Endothelial cell of umbilical vein (primary cell): ENCODE results near the gene STK39. TPM values are rescaled to one million over a fixed set of nuclear protein-coding genes. Genes with fewer than 3 reads are reported as not detected.
A peak's percentile ranks its signal among the peaks of the same experiment; 100 is the strongest.

Source experiments
- BruUV-seq: library from RNA; stranded (reverse); fragments of 400-500 nt; replicated peaks from 2 replicates; lab custom pipeline; 2021; lab: Mats Ljungman, UMichigan
- CTCF ChIA-PET: fragments of 300-600, 350-600 bp; sonication (Branson Sonifier 250); formaldehyde crosslinking; loops from one replicate; lab custom pipeline; 2021; ENCODE audit warnings: antibody characterized with exemption, inconsistent platforms; lab: Charles Lee
- POLR2A ChIA-PET: fragments of 300-600, 350-600 bp; sonication (Branson Sonifier 250); formaldehyde crosslinking; loops from one replicate; lab custom pipeline; 2021; ENCODE audit warnings: antibody characterized with exemption, inconsistent platforms; lab: Charles Lee
- DNase-seq: peaks from one replicate; pipeline ENCODE4 v3.0.0-alpha.2; 2011; ENCODE audit warnings: low read depth, low spot score
- FAIRE-seq: peaks from 2 replicates; lab custom pipeline; 2011; peaks lifted over from hg19 to GRCh38; lab: Jason Lieb, UNC
- H2AFZ ChIP-seq: 2 replicates; pipeline ENCODE4 v1.6.0; 2012; ENCODE audit warnings: low read depth, low read length, control low read depth, inconsistent platforms
- H3K27ac ChIP-seq: 2 replicates; pipeline ENCODE4 v1.5.1; 2011; ENCODE audit warnings: low read depth, mild to moderate bottlenecking, control low read depth, low read length, moderate library complexity; ENCODE audit not compliant: insufficient read depth
- H3K27me3 ChIP-seq, 2 experiments: 2 replicates each; pipeline versions ENCODE4 v1.6.0 to v1.6.1; 2011; ENCODE audit warnings: low read length in 2 of 2, mixed read lengths in 1 of 2; ENCODE audit not compliant: control insufficient read depth in 2 of 2, insufficient read depth in 2 of 2
- H3K36me3 ChIP-seq, 2 experiments: 2 replicates in 1 of 2; 3 replicates in 1 of 2; pipeline ENCODE4 v1.5.1; 2011; ENCODE audit warnings: low read length in 2 of 2, mild to moderate bottlenecking in 1 of 2, moderate library complexity in 1 of 2; ENCODE audit not compliant: control insufficient read depth in 2 of 2, insufficient read depth in 2 of 2; ENCODE audit errors: extremely low read depth in 1 of 2
- H3K4me1 ChIP-seq: 3 replicates; pipeline ENCODE4 v1.5.1; 2011; ENCODE audit warnings: mild to moderate bottlenecking, low read length; ENCODE audit not compliant: control insufficient read depth, insufficient read depth; ENCODE audit errors: extremely low read depth
- H3K4me2 ChIP-seq: 2 replicates; pipeline ENCODE4 v1.6.1; 2011; ENCODE audit warnings: low read length, control low read depth, mixed read lengths; ENCODE audit not compliant: insufficient read depth
- H3K4me3 ChIP-seq, 3 experiments: fragments of 200-600 bp in 1 of 3; sonication (generic), shearing (Covaris generic) in 1 of 3; replicated peaks in 1 of 3; 2 replicates each; pipeline ENCODE4 v1.5.1; 2011 to 2016; ENCODE audit warnings: control low read depth in 3 of 3, low read length in 3 of 3, mild to moderate bottlenecking in 2 of 3, inconsistent platforms in 1 of 3, low read depth in 1 of 3, moderate library complexity in 1 of 3; ENCODE audit not compliant: insufficient read depth in 1 of 3
- H3K79me2 ChIP-seq: 2 replicates; pipeline ENCODE4 v1.6.0; 2012; ENCODE audit warnings: low read length, inconsistent platforms; ENCODE audit not compliant: control insufficient read depth, insufficient read depth
- H3K9ac ChIP-seq: replicated peaks from 2 replicates; pipeline ENCODE3; 2011; ENCODE audit warnings: low read length, control low read depth; ENCODE audit not compliant: insufficient read depth; ENCODE audit errors: extremely low read depth
- H3K9me1 ChIP-seq: replicated peaks from 3 replicates; pipeline ENCODE4 v1.6.0; 2011; ENCODE audit warnings: mild to moderate bottlenecking, low read length; ENCODE audit not compliant: control insufficient read depth, insufficient read depth; ENCODE audit errors: extremely low read depth
- H3K9me3 ChIP-seq: replicated peaks from 2 replicates; pipeline ENCODE4 v1.5.1; 2012; ENCODE audit warnings: low read length, inconsistent platforms; ENCODE audit not compliant: control insufficient read depth, insufficient read depth
- H4K20me1 ChIP-seq: replicated peaks from 2 replicates; pipeline ENCODE3; 2011; ENCODE audit warnings: mild to moderate bottlenecking, low read length; ENCODE audit not compliant: control insufficient read depth, insufficient read depth; ENCODE audit errors: extremely low read depth
- CTCF ChIP-seq, 2 donors: IDR thresholded peaks; 1 replicate in 1 of 2; 2 replicates in 1 of 2; pipeline ENCODE4 v1.5.1; 2011; ENCODE audit warnings: low read length in 2 of 2, mild to moderate bottlenecking in 2 of 2, moderate library complexity in 2 of 2, control low read depth in 1 of 2, inconsistent platforms in 1 of 2, low read depth in 1 of 2; ENCODE audit not compliant: insufficient read depth in 1 of 2; ENCODE audit errors: extremely low read depth in 1 of 2
- EZH2 ChIP-seq: IDR thresholded peaks from 2 replicates; pipeline ENCODE4 v1.6.1; 2012; ENCODE audit warnings: borderline replicate concordance, low read depth, mild to moderate bottlenecking, moderate library complexity, low read length, inconsistent platforms; ENCODE audit not compliant: severe bottlenecking
- FOS ChIP-seq: IDR thresholded peaks from 2 replicates; pipeline ENCODE4 v1.6.1; 2011; ENCODE audit warnings: mild to moderate bottlenecking, low read length, moderate library complexity, borderline replicate concordance; ENCODE audit not compliant: insufficient read depth
- GATA2 ChIP-seq: IDR thresholded peaks from 2 replicates; pipeline ENCODE4 v1.7.0; 2011; ENCODE audit warnings: low read depth, mild to moderate bottlenecking, moderate library complexity, mixed read lengths, low read length; ENCODE audit not compliant: insufficient read length, insufficient read depth
- JUN ChIP-seq: IDR thresholded peaks from 2 replicates; pipeline ENCODE4 v1.6.1; 2011; ENCODE audit warnings: borderline replicate concordance, low read depth; ENCODE audit not compliant: insufficient read length, insufficient read depth
- MAX ChIP-seq: IDR thresholded peaks from 2 replicates; pipeline ENCODE4 v1.6.1; 2011; ENCODE audit not compliant: insufficient read depth, insufficient read length
- MYC ChIP-seq: IDR thresholded peaks from one replicate; pipeline ENCODE4 v1.6.1; 2011; ENCODE audit warnings: mild to moderate bottlenecking, low read depth, low read length
- POLR2A ChIP-seq: IDR thresholded peaks from 2 replicates; pipeline ENCODE4 v1.6.1; 2012; ENCODE audit warnings: low read depth, mild to moderate bottlenecking, control low read depth, low read length
- POLR2AphosphoS5 ChIP-seq: IDR thresholded peaks from 2 replicates; pipeline ENCODE4 v1.6.1; 2012; ENCODE audit warnings: low read depth, mild to moderate bottlenecking, control low read depth, low read length, moderate library complexity; ENCODE audit not compliant: insufficient read depth
- dilution Hi-C: fragments of 300-500 bp; cut with MboI; formaldehyde crosslinking; loops from one replicate; pipeline ENCODE4 v1.15.0; 2019; ENCODE audit warnings: low sequenced_read_pairs; ENCODE audit not compliant: extremely low pct_ligation_motif_present
- intact Hi-C: fragments of 100-400 bp; cut with micrococcal nuclease; formaldehyde crosslinking; loops from one replicate; pipeline ENCODE4 v1.10.0; 2022
- polyA plus RNA-seq, 4 experiments: library from polyadenylated mRNA; depleted of rRNA in 3 of 4; stranded (reverse) in 3 of 4; unstranded in 1 of 4; fragments of >200 nt; gene quantifications; 2 replicates each; pipeline versions ENCODE4 v1.2.1 to v1.2.3, GENCODE V29; 2011 to 2012; ENCODE audit warnings: missing spikeins in 1 of 4
- total RNA-seq: library from RNA; stranded (reverse); gene quantifications from 2 replicates; pipeline ENCODE4 v1.2.3, GENCODE V29; 2021

STK39 gene
- total and polyA plus RNA-seq, 2 donors (not counting 3 experiments of a cell fraction or from before 2014, with no cell fraction given), result 4.6 to 13.1 TPM

GRCh38 chr2:168220965-168221819 lies 26.2 kb downstream of the STK39 start:
- no TSS peak for BruUV-seq
- Histone ChIP-seq H3K9me3 (no peaks in the 10 kb centered on the region), H3K27ac (peak overlapping the region; percentile 56), H3K4me1 (peaks cover 19% of the 10 kb centered on the region), H3K36me3 (no peaks in the 10 kb centered on the region), H3K4me3 (no peak overlapping the region), H3K27me3 (no peaks in the 10 kb centered on the region), H3K9me1 (no peaks in the 10 kb centered on the region), H3K4me2 (peak overlapping the region; percentile 31), H2AFZ (no peak overlapping the region), H3K79me2 (no peaks in the 10 kb centered on the region), H4K20me1 (no peaks in the 10 kb centered on the region), H3K9ac (no peak overlapping the region)
- ChIA-PET POLR2A (no interaction called here), CTCF (no interaction called here)
- FAIRE-seq, result peak; percentile 80
- DNase-seq, result peak; percentile 81
- TF ChIP-seq JUN (peak; percentile 1), MYC (no peak)
- dilution Hi-C loops, result no loop called here
- intact Hi-C loops, result loop anchor here (2.0 kb wide), 1 partner anchor 26 kb away; the partner anchor contains the start of gene STK39

GRCh38 chr2:168217920-168218319 lies 29.5 kb downstream of the STK39 start:
- CTCF ChIA-PET, result interaction anchor here (1.0 kb wide), 2 partner anchors 14 to 16 kb away, joined by 3 read pairs; no protein-coding TSS in a partner anchor
- H3K27ac ChIP-seq, result no peak overlapping the region
- dilution Hi-C loops (no loop called here), intact Hi-C loops (no loop called here)
- FAIRE-seq (no peak), DNase-seq (no peak)
- H3K4me3 ChIP-seq, result no peak overlapping the region
- H3K4me1 ChIP-seq, result peaks cover 24% of the 10 kb centered on the region
- no TSS peak for BruUV-seq
- H3K27me3 ChIP-seq, result no peaks in the 10 kb centered on the region
- H3K9me1 ChIP-seq, result no peaks in the 10 kb centered on the region
- H3K36me3 ChIP-seq, result no peaks in the 10 kb centered on the region
- H3K4me2 ChIP-seq, result no peak overlapping the region
- POLR2A ChIA-PET, result no interaction called here
- no peaks in the 10 kb centered on the region for H3K79me2 ChIP-seq
- H3K9ac ChIP-seq, result no peak overlapping the region
- H3K9me3 ChIP-seq, result no peaks in the 10 kb centered on the region
- no peaks in the 10 kb centered on the region for H4K20me1 ChIP-seq
- no peak overlapping the region for H2AFZ ChIP-seq
- TF ChIP-seq MYC, result no peak
- no peak for TF ChIP-seq POLR2AphosphoS5
- TF ChIP-seq MAX, result no peak
- TF ChIP-seq EZH2, result no peak
- no peak for TF ChIP-seq FOS
- TF ChIP-seq GATA2, result no peak
- no peak for TF ChIP-seq CTCF (IDR thresholded peaks at IDR 0.05; ENCODE audit: extremely low read depth in 1 of 2, insufficient read depth in 1 of 2, low read depth in 1 of 2, low read length in 2 of 2)
- TF ChIP-seq JUN, result no peak
- no peak for TF ChIP-seq POLR2A
